Measurements from ENCODE around the gene AFDN.

The AFDN gene

DNA sequence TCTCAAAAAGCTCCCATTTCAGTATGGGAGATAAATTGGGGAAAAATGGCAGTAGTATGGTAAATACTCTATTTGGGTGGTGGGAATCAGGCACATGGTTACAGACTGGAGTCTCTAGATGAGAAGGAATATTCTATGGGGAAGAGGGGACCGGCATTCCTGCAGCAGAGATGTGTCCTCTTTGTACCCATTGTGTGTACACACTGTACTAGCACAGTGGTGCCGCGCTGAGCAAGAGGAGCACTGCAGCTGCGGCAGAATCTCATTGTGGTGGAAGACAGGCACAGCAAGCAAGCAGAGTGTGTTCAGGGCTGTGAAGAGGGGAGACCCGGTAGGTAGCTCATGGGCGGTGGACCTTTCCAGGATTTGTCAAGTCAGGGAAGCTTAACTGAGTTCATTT is 13.0 kb downstream of the AFDN start:
- ATAC-seq (ENCODE audit: insufficient read depth, low read depth) = no peak
- no peaks in the 10 kb centered on the region for H3K36me3 ChIP-seq (ENCODE audit: insufficient read depth, low read length)
- no peaks in the 10 kb centered on the region for H4K20me1 ChIP-seq (ENCODE audit: insufficient read depth, low read length)
- H2AFZ ChIP-seq (ENCODE audit: low read depth, low read length) = no peak overlapping the region
- H3K4me3 ChIP-seq (ENCODE audit: low read depth in 1 of 2, low read length in 2 of 2) = no peak overlapping the region
- H3K4me2 ChIP-seq (ENCODE audit: insufficient read depth, low read length) = no peak overlapping the region
- no peak overlapping the region for H3K27ac ChIP-seq (ENCODE audit: low read length)
- no peak overlapping the region for H3K9ac ChIP-seq (ENCODE audit: low read depth, low read length)
- no peaks in the 10 kb centered on the region for H3K27me3 ChIP-seq (ENCODE audit: insufficient read depth, low read length, poor library complexity)
- DNase-seq = no peak
- TF ChIP-seq EZH2 (IDR thresholded peaks at IDR 0.05; ENCODE audit: borderline replicate concordance, low read depth, low read length, severe bottlenecking) = no peak
- TF ChIP-seq CTCF (IDR thresholded peaks at IDR 0.05; ENCODE audit: borderline replicate concordance, extremely low read depth, low read length, poor library complexity, severe bottlenecking) = no peak
- no peaks in the 10 kb centered on the region for H3K79me2 ChIP-seq (ENCODE audit: insufficient read depth, low read length)
- H3K9me3 ChIP-seq (ENCODE audit: insufficient read depth, low read length, severe bottlenecking) = no peaks in the 10 kb centered on the region
- H3K4me1 ChIP-seq (ENCODE audit: insufficient read depth, low read length) = no peaks in the 10 kb centered on the region

GRCh38 chr6:167840160-167840525 is 13.4 kb downstream of the AFDN start:
- no peaks in the 10 kb centered on the region for H3K36me3 ChIP-seq (ENCODE audit: insufficient read depth, low read length)
- no peaks in the 10 kb centered on the region for H3K79me2 ChIP-seq (ENCODE audit: insufficient read depth, low read length)
- ATAC-seq (ENCODE audit: insufficient read depth, low read depth) (no peak), DNase-seq (no peak)
- H3K9ac ChIP-seq (ENCODE audit: low read depth, low read length) = no peak overlapping the region
- no peak for TF ChIP-seq CTCF (IDR thresholded peaks at IDR 0.05; ENCODE audit: borderline replicate concordance, extremely low read depth, low read length, poor library complexity, severe bottlenecking)
- TF ChIP-seq EZH2 (IDR thresholded peaks at IDR 0.05; ENCODE audit: borderline replicate concordance, low read depth, low read length, severe bottlenecking) = no peak
- H3K4me3 ChIP-seq (ENCODE audit: low read depth in 1 of 2, low read length in 2 of 2) = no peak overlapping the region
- H3K27ac ChIP-seq (ENCODE audit: low read length) = no peak overlapping the region
- no peaks in the 10 kb centered on the region for H4K20me1 ChIP-seq (ENCODE audit: insufficient read depth, low read length)
- H3K4me1 ChIP-seq (ENCODE audit: insufficient read depth, low read length) = no peaks in the 10 kb centered on the region
- H3K27me3 ChIP-seq (ENCODE audit: insufficient read depth, low read length, poor library complexity) = no peaks in the 10 kb centered on the region
- no peak overlapping the region for H3K4me2 ChIP-seq (ENCODE audit: insufficient read depth, low read length)
- no peaks in the 10 kb centered on the region for H3K9me3 ChIP-seq (ENCODE audit: insufficient read depth, low read length, severe bottlenecking)
- H2AFZ ChIP-seq (ENCODE audit: low read depth, low read length) = no peak overlapping the region

DNA sequence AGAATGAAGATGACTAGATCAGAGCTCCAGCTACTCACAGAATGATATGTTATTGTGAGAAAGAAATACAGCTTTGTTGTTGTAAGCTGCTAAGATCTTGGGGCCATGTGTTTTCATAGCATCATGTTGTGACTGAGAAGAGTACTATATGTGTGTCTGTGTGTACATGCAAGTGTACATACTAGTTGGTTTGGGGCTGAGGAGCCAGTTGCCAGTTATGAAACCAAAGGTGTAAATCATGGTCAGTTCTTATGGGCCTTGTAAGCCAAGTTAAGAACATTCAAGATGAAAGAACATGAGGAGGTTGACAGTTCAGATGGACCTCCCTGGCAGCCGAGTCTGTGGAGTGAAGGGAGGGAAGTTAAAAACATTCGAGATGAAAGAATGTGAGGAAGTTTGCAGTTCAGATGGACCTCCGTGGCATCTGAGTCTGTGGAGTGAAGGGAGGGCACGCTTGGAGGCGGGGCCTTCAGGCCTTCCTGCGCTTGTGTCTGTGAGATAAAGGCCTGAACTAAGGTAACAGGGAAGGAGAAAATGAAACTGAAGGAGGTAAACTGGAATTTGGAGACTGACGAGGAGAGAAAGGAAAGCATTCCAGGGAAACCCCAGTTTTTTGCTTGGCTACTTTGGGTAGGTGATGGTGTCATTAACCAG is 13.9 kb downstream of the AFDN start:
- Histone ChIP-seq H3K4me1 (ENCODE audit: insufficient read depth, low read length) (no peaks in the 10 kb centered on the region), H3K79me2 (ENCODE audit: insufficient read depth, low read length) (no peaks in the 10 kb centered on the region)
- ATAC-seq (ENCODE audit: insufficient read depth, low read depth) = no peak

GRCh38 chr6:167841981-167842380 is 15.3 kb downstream of the AFDN start:
- no peak for ATAC-seq (ENCODE audit: insufficient read depth, low read depth)

More for the DNA sequence above, 13.9 kb downstream of the AFDN start:
- no peak overlapping the region; the same call in 1 of the 2 replicates for H2AFZ ChIP-seq (ENCODE audit: low read depth, low read length)
- no peak overlapping the region for H3K4me3 ChIP-seq (ENCODE audit: low read depth in 1 of 2, low read length in 2 of 2)
- H4K20me1 ChIP-seq (ENCODE audit: insufficient read depth, low read length) = no peaks in the 10 kb centered on the region
- H3K9me3 ChIP-seq (ENCODE audit: insufficient read depth, low read length, severe bottlenecking) = no peaks in the 10 kb centered on the region
- no peak overlapping the region for H3K4me2 ChIP-seq (ENCODE audit: insufficient read depth, low read length)
- DNase-seq = no peak
- no peak for TF ChIP-seq EZH2 (IDR thresholded peaks at IDR 0.05; ENCODE audit: borderline replicate concordance, low read depth, low read length, severe bottlenecking)
- no peak overlapping the region for H3K9ac ChIP-seq (ENCODE audit: low read depth, low read length)
- no peaks in the 10 kb centered on the region for H3K27me3 ChIP-seq (ENCODE audit: insufficient read depth, low read length, poor library complexity)
- H3K27ac ChIP-seq (ENCODE audit: low read length) = no peak overlapping the region
- H3K36me3 ChIP-seq (ENCODE audit: insufficient read depth, low read length) = no peaks in the 10 kb centered on the region

More at GRCh38 chr6:167841981-167842380, 15.3 kb downstream of the AFDN start:
- Histone ChIP-seq H3K27me3 (ENCODE audit: insufficient read depth, low read length, poor library complexity) (no peaks in the 10 kb centered on the region), H3K79me2 (ENCODE audit: insufficient read depth, low read length) (no peaks in the 10 kb centered on the region), H3K36me3 (ENCODE audit: insufficient read depth, low read length) (no peaks in the 10 kb centered on the region), H4K20me1 (ENCODE audit: insufficient read depth, low read length) (no peaks in the 10 kb centered on the region), H3K4me3 (ENCODE audit: low read depth in 1 of 2, low read length in 2 of 2) (no peak overlapping the region), H3K4me1 (ENCODE audit: insufficient read depth, low read length) (no peaks in the 10 kb centered on the region), H3K9ac (ENCODE audit: low read depth, low read length) (no peak overlapping the region), H3K9me3 (ENCODE audit: insufficient read depth, low read length, severe bottlenecking) (no peaks in the 10 kb centered on the region), H2AFZ (ENCODE audit: low read depth, low read length) (no peak overlapping the region), H3K4me2 (ENCODE audit: insufficient read depth, low read length) (no peak overlapping the region), H3K27ac (ENCODE audit: low read length) (no peak overlapping the region)
- TF ChIP-seq CTCF (IDR thresholded peaks at IDR 0.05; ENCODE audit: borderline replicate concordance, extremely low read depth, low read length, poor library complexity, severe bottlenecking) (no peak), EZH2 (IDR thresholded peaks at IDR 0.05; ENCODE audit: borderline replicate concordance, low read depth, low read length, severe bottlenecking) (no peak)
- no peak for DNase-seq

Data from DND-41 (cell line).